Loucy (cell line): ENCODE measurements around the gene POTEH.
"Not testable (repeated sequence)": the region's sequence is repeated elsewhere in the genome, so short reads cannot be mapped to it uniquely, and the experiment has no call there.

Experiments
- H2AFZ ChIP-seq: fragments of 200-600 bp; sonication (generic); 2 replicates; pipeline ENCODE4 v1.6.0; 2016; ENCODE audit warnings: antibody characterized with exemption, mild to moderate bottlenecking, low read length, moderate library complexity
- H3F3A ChIP-seq: fragments of 200-600 bp; 2 replicates; pipeline ENCODE4 v1.6.0; 2016; ENCODE audit warnings: antibody characterized with exemption, low read depth, mild to moderate bottlenecking
- H3K27me3 ChIP-seq: fragments of 200-600 bp; sonication (generic); 2 replicates; pipeline ENCODE4 v1.6.1; 2014; ENCODE audit warnings: low read length, mild to moderate bottlenecking; ENCODE audit not compliant: insufficient read depth, poor library complexity, severe bottlenecking
- H3K36me3 ChIP-seq: fragments of 200-600 bp; sonication (generic); 2 replicates; pipeline ENCODE4 v1.6.1; 2016; ENCODE audit warnings: low read length; ENCODE audit not compliant: insufficient read depth
- H3K4me1 ChIP-seq: fragments of 200-600 bp; sonication (generic); 2 replicates; pipeline ENCODE4 v1.5.1; 2014; ENCODE audit warnings: low read length, mild to moderate bottlenecking; ENCODE audit not compliant: insufficient read depth, poor library complexity, severe bottlenecking
- H3K4me2 ChIP-seq: fragments of 200-600 bp; sonication (generic); 2 replicates; pipeline ENCODE4 v1.6.0; 2014; ENCODE audit warnings: antibody characterized with exemption, low read length, low read depth, mild to moderate bottlenecking; ENCODE audit not compliant: poor library complexity, severe bottlenecking
- H3K4me3 ChIP-seq: fragments of 200-600 bp; sonication (generic); 2 replicates; pipeline ENCODE4 v1.5.1; 2014; ENCODE audit warnings: low read length, mild to moderate bottlenecking, mixed read lengths; ENCODE audit not compliant: poor library complexity, severe bottlenecking
- H3K79me2 ChIP-seq: fragments of 200-600 bp; sonication (generic); 2 replicates; pipeline ENCODE4 v1.6.1; 2014; ENCODE audit warnings: low read length; ENCODE audit not compliant: insufficient read depth
- H3K9ac ChIP-seq: fragments of 200-600 bp; sonication (generic); 2 replicates; pipeline ENCODE4 v1.6.0; 2014; ENCODE audit warnings: mild to moderate bottlenecking, low read depth, low read length, moderate library complexity; ENCODE audit not compliant: poor library complexity, severe bottlenecking
- H3K9me2 ChIP-seq: fragments of 200-600 bp; sonication (generic); replicated peaks from 2 replicates; pipeline ENCODE4 v1.6.1; 2016; ENCODE audit warnings: low read depth, low read length, mixed read lengths
- H3K9me3 ChIP-seq: fragments of 200-600 bp; sonication (generic); 2 replicates; pipeline ENCODE4 v1.6.1; 2014; ENCODE audit warnings: mild to moderate bottlenecking, antibody characterized with exemption, low read length, low read depth; ENCODE audit not compliant: insufficient read depth
- H4K20me1 ChIP-seq: fragments of 200-600 bp; sonication (generic); 2 replicates; pipeline ENCODE4 v1.6.0; 2014; ENCODE audit warnings: antibody characterized with exemption, low read length, mild to moderate bottlenecking; ENCODE audit not compliant: insufficient read depth, poor library complexity, severe bottlenecking

The POTEH gene

DNA sequence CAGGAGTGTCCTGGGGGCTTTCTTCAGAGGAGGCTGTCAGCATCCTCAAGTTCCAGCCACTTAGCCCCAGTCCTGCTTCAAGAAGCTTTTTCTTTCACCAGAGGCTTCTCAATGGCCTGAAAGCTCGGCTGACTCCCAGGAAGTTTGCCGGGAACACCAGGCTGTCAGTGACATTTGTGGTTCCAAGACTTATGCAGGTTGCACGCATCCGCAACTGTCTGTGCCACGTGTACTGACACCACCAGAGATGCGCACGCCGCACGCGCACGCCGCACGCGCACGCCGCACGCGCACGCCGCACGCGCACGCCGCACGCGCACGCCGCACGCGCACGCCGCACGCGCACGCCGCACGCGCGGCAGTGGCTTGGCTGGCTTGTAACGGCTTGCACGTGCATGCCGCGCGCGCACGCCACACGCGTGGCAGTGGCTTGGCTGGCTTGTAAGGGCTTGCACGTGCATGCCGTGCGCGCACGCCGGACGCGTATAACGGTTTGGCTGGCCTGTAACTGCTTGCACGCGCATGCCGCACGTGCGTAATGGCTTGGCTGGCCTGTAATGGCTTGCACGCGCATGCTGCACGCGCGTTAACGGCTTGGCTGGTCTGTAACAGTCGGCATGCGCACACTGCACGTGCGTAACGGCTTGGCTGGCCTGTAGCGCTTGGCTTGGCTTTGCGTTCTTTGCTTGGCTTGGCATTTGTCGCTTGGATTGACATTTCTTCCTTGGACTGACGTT is 646 bp upstream of the POTEH start:
- H3K36me3 ChIP-seq, H3K4me3 ChIP-seq, H3K9ac ChIP-seq, H3K9me2 ChIP-seq, H3F3A ChIP-seq, H3K4me1 ChIP-seq, H3K79me2 ChIP-seq, H2AFZ ChIP-seq, H3K27me3 ChIP-seq, H3K4me2 ChIP-seq, H4K20me1 ChIP-seq, H3K9me3 ChIP-seq: not testable (repeated sequence)

GRCh38 chr22:15713600-15713999 is 23.8 kb downstream of the POTEH start:
- H3K9me3 ChIP-seq, H3K9ac ChIP-seq, H3F3A ChIP-seq, H3K79me2 ChIP-seq, H3K27me3 ChIP-seq, H3K9me2 ChIP-seq, H3K36me3 ChIP-seq, H3K4me3 ChIP-seq, H4K20me1 ChIP-seq, H2AFZ ChIP-seq, H3K4me1 ChIP-seq, H3K4me2 ChIP-seq: not testable (repeated sequence)

DNA sequence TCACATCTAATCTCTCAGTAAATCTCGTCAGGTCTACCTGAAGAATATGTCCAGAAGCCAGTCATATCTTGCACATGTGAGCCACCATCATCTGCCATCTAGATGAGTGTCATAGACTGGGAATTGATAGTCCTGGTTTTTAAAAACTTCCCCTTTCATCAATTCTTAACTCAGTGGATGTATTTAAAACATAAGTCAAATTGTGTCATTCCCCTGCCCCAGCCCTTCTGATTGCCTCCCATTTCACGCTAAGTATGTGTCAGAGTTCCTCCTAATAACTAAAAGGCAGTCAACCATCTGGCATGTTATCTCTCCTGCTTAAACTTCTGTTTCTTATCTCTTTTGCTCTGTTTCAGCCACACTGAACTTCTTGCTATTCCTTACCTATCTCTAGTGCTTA is 24.3 kb downstream of the POTEH start:
- H3K9me3 ChIP-seq, H2AFZ ChIP-seq, H3K79me2 ChIP-seq, H3K27me3 ChIP-seq, H3K9me2 ChIP-seq, H3F3A ChIP-seq, H3K9ac ChIP-seq, H3K4me1 ChIP-seq, H4K20me1 ChIP-seq, H3K36me3 ChIP-seq, H3K4me3 ChIP-seq, H3K4me2 ChIP-seq: not testable (repeated sequence)

GRCh38 chr22:15721884-15722283 is 32.1 kb downstream of the POTEH start:
- H3K4me1 ChIP-seq: not testable (repeated sequence)

GRCh38 chr22:15729209-15729917 is 39.5 kb downstream of the POTEH start:
- H3F3A ChIP-seq, H3K79me2 ChIP-seq, H3K9ac ChIP-seq, H3K36me3 ChIP-seq, H3K9me3 ChIP-seq, H2AFZ ChIP-seq, H3K4me2 ChIP-seq, H3K9me2 ChIP-seq, H3K27me3 ChIP-seq, H4K20me1 ChIP-seq, H3K4me3 ChIP-seq, H3K4me1 ChIP-seq: not testable (repeated sequence)

More at GRCh38 chr22:15721884-15722283, 32.1 kb downstream of the POTEH start:
- not testable (repeated sequence) for H3K9me2 ChIP-seq, H3K9me3 ChIP-seq, H3K4me3 ChIP-seq, H3K27me3 ChIP-seq, H2AFZ ChIP-seq, H3K79me2 ChIP-seq, H3F3A ChIP-seq, H3K9ac ChIP-seq, H4K20me1 ChIP-seq, H3K36me3 ChIP-seq, H3K4me2 ChIP-seq

DNA sequence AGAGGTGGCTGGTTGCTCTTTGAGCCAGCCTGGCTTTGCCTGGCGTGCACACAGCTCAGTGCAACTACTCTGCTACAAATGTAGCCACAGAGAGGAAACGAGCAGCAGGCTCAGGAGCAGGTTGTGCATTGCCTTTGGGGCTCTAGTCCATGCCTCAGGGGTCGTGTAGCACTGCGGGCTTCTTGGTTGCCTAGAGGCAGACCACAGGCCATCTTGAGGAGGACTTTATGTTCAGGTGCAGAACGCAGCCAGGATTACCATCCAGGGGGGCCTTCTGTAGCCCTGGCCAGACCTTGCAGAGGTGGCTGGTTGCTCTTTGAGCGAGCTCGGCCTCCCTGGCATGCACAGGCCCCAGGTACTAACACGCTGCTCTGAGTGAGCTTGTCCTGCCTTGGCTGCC is 41.2 kb downstream of the POTEH start:
- not testable (repeated sequence) for H3K79me2 ChIP-seq, H3F3A ChIP-seq, H4K20me1 ChIP-seq, H3K4me2 ChIP-seq, H3K27me3 ChIP-seq, H3K4me3 ChIP-seq, H3K36me3 ChIP-seq, H3K4me1 ChIP-seq, H3K9ac ChIP-seq, H2AFZ ChIP-seq, H3K9me2 ChIP-seq, H3K9me3 ChIP-seq

- H3K4me2 ChIP-seq, H3K9ac ChIP-seq, H3K9me2 ChIP-seq, H3K36me3 ChIP-seq, H3K4me1 ChIP-seq, H3F3A ChIP-seq, H3K79me2 ChIP-seq, H2AFZ ChIP-seq, H4K20me1 ChIP-seq, H3K27me3 ChIP-seq, H3K9me3 ChIP-seq, H3K4me3 ChIP-seq: not testable (repeated sequence)
These were observed 44.6 kb downstream of the POTEH start for GRCh38 chr22:15734411-15734810.
